SK-N-SH (cell line): ENCODE results near the gene COX10.

Experiments
- GABPA ChIP-seq: IDR thresholded peaks from 2 replicates; pipeline ENCODE4 v1.4.0; 2012; ENCODE audit warnings: low read depth, mild to moderate bottlenecking
- MEF2A ChIP-seq: IDR thresholded peaks from 2 replicates; pipeline ENCODE4 v1.4.0; 2012; ENCODE audit warnings: low read depth, borderline replicate concordance
- MXI1 ChIP-seq: IDR thresholded peaks from 2 replicates; pipeline ENCODE4 v1.6.1; 2012; ENCODE audit warnings: mild to moderate bottlenecking, low read depth, low read length, improper control_type of control experiment
- POLR2AphosphoS5 ChIP-seq: IDR thresholded peaks from 2 replicates; pipeline ENCODE4 v1.6.1; 2012; ENCODE audit warnings: low read depth, low read length
- RAD21 ChIP-seq: IDR thresholded peaks from 2 replicates; pipeline ENCODE4 v1.6.1; 2012; ENCODE audit warnings: mild to moderate bottlenecking, low read length
- RCOR1 ChIP-seq: fragments of 150-350 bp; IDR thresholded peaks from 2 replicates; pipeline ENCODE4 v1.6.1; 2017; ENCODE audit warnings: antibody characterized with exemption, low read length
- TAF1 ChIP-seq: IDR thresholded peaks from 2 replicates; pipeline ENCODE4 v1.6.1; 2012; ENCODE audit warnings: low read depth, mild to moderate bottlenecking, low read length, moderate library complexity, borderline replicate concordance
- TCF12 ChIP-seq: IDR thresholded peaks from 2 replicates; pipeline ENCODE4 v1.4.0; 2012
- TEAD4 ChIP-seq: IDR thresholded peaks from 2 replicates; pipeline ENCODE4 v1.4.0; 2012; ENCODE audit warnings: mild to moderate bottlenecking, borderline replicate concordance; ENCODE audit not compliant: insufficient read depth
- TF ChIP-seq, protein P1 (sequence below): fragments of 200-600 bp; sonication (generic); IDR thresholded peaks from 2 replicates; pipeline ENCODE4 v1.6.1; 2017; ENCODE audit warnings: antibody characterized with exemption, mild to moderate bottlenecking, moderate library complexity
- TF ChIP-seq, protein P2 (sequence below): fragments of 150-350 bp; IDR thresholded peaks from 2 replicates; pipeline ENCODE4 v1.6.1; 2016; ENCODE audit warnings: mild to moderate bottlenecking, low read depth, low read length
- TF ChIP-seq, protein P3 (sequence below): IDR thresholded peaks from 2 replicates; pipeline ENCODE4 v1.4.0; 2012; ENCODE audit warnings: low read depth, borderline replicate concordance
- TF ChIP-seq, protein P4 (sequence below): fragments of 150-350 bp; IDR thresholded peaks from 2 replicates; pipeline ENCODE4 v1.6.1; 2017; ENCODE audit warnings: antibody characterized with exemption, low read length, low read depth, borderline replicate concordance
- TF ChIP-seq, protein P5 (sequence below): IDR thresholded peaks from 2 replicates; pipeline ENCODE4 v1.6.1; 2012; ENCODE audit warnings: mild to moderate bottlenecking, low read depth, low read length, moderate library complexity

DNA sequence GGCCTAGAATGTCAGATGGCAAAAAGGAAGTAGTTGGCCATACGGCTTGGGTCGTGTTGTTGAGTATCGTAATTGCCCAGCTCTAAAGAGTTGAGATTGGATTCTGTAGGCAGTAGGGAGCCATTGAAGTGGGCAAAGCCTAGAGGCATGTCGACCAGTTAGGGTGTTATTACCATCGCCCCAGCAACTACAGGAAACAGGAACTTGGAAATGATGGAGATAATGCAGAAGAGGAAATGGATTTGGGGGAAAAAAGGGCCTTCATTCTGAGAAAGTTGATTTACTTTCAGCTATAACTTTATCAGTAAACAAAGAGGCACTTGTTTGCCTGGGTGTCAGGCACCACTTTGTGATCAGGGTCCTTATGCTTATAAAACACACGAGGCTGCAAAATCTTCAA, 52.6 kb downstream of the COX10 start:
- no peak for TF ChIP-seq TAF1
- TF ChIP-seq, protein P1, sequence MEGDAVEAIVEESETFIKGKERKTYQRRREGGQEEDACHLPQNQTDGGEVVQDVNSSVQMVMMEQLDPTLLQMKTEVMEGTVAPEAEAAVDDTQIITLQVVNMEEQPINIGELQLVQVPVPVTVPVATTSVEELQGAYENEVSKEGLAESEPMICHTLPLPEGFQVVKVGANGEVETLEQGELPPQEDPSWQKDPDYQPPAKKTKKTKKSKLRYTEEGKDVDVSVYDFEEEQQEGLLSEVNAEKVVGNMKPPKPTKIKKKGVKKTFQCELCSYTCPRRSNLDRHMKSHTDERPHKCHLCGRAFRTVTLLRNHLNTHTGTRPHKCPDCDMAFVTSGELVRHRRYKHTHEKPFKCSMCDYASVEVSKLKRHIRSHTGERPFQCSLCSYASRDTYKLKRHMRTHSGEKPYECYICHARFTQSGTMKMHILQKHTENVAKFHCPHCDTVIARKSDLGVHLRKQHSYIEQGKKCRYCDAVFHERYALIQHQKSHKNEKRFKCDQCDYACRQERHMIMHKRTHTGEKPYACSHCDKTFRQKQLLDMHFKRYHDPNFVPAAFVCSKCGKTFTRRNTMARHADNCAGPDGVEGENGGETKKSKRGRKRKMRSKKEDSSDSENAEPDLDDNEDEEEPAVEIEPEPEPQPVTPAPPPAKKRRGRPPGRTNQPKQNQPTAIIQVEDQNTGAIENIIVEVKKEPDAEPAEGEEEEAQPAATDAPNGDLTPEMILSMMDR = no peak
- TF ChIP-seq, protein P2, sequence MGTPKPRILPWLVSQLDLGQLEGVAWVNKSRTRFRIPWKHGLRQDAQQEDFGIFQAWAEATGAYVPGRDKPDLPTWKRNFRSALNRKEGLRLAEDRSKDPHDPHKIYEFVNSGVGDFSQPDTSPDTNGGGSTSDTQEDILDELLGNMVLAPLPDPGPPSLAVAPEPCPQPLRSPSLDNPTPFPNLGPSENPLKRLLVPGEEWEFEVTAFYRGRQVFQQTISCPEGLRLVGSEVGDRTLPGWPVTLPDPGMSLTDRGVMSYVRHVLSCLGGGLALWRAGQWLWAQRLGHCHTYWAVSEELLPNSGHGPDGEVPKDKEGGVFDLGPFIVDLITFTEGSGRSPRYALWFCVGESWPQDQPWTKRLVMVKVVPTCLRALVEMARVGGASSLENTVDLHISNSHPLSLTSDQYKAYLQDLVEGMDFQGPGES = no peak
- no peak for TF ChIP-seq MXI1
- no peak for TF ChIP-seq TCF12
- TF ChIP-seq, protein P3, sequence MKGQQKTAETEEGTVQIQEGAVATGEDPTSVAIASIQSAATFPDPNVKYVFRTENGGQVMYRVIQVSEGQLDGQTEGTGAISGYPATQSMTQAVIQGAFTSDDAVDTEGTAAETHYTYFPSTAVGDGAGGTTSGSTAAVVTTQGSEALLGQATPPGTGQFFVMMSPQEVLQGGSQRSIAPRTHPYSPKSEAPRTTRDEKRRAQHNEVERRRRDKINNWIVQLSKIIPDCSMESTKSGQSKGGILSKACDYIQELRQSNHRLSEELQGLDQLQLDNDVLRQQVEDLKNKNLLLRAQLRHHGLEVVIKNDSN = no peak
- TF ChIP-seq POLR2AphosphoS5 = no peak
- TF ChIP-seq TEAD4 = no peak
- TF ChIP-seq, protein P4, sequence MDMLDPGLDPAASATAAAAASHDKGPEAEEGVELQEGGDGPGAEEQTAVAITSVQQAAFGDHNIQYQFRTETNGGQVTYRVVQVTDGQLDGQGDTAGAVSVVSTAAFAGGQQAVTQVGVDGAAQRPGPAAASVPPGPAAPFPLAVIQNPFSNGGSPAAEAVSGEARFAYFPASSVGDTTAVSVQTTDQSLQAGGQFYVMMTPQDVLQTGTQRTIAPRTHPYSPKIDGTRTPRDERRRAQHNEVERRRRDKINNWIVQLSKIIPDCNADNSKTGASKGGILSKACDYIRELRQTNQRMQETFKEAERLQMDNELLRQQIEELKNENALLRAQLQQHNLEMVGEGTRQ = no peak
- no peak for TF ChIP-seq GABPA
- TF ChIP-seq, protein P5, sequence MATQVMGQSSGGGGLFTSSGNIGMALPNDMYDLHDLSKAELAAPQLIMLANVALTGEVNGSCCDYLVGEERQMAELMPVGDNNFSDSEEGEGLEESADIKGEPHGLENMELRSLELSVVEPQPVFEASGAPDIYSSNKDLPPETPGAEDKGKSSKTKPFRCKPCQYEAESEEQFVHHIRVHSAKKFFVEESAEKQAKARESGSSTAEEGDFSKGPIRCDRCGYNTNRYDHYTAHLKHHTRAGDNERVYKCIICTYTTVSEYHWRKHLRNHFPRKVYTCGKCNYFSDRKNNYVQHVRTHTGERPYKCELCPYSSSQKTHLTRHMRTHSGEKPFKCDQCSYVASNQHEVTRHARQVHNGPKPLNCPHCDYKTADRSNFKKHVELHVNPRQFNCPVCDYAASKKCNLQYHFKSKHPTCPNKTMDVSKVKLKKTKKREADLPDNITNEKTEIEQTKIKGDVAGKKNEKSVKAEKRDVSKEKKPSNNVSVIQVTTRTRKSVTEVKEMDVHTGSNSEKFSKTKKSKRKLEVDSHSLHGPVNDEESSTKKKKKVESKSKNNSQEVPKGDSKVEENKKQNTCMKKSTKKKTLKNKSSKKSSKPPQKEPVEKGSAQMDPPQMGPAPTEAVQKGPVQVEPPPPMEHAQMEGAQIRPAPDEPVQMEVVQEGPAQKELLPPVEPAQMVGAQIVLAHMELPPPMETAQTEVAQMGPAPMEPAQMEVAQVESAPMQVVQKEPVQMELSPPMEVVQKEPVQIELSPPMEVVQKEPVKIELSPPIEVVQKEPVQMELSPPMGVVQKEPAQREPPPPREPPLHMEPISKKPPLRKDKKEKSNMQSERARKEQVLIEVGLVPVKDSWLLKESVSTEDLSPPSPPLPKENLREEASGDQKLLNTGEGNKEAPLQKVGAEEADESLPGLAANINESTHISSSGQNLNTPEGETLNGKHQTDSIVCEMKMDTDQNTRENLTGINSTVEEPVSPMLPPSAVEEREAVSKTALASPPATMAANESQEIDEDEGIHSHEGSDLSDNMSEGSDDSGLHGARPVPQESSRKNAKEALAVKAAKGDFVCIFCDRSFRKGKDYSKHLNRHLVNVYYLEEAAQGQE = no peak
- TF ChIP-seq RAD21 = no peak
- TF ChIP-seq RCOR1 = no peak
- TF ChIP-seq MEF2A = no peak
